K562 (cell line): Measurements from ENCODE around the gene PIGL. TPM values are rescaled to one million over a fixed set of nuclear protein-coding genes. Genes with fewer than 3 reads are reported as not detected.

ENCODE experiments used
- CHD7 ChIP-seq: fragments of 200-600 bp; sonication (generic); IDR thresholded peaks from one replicate; pipeline ENCODE4 v1.6.1; 2012; ENCODE audit warnings: mild to moderate bottlenecking, low read depth, low read length, inconsistent platforms
- TFAP4 ChIP-seq: sonication (generic); formaldehyde crosslinking; IDR thresholded peaks from 2 replicates; pipeline ENCODE4 v1.8.0; 2022; ENCODE audit warnings: missing genetic modification reagents, mild to moderate bottlenecking, moderate library complexity, borderline replicate concordance
- polyA plus RNA-seq, 8 experiments: library from polyadenylated mRNA; depleted of rRNA in 4 of 8; stranded (reverse) in 5 of 8; unstranded in 3 of 8; fragments of >200 nt; fragmentation: Nextera tagmentation in 2 of 8; fragmentation: Illumina TruSeq in 1 of 8; extraction: Ambion mirVana in 2 of 8; extraction: Trizol in 1 of 8; gene quantifications; 2 replicates each; pipeline versions ENCODE4 v1.2.1 to v1.2.3, GENCODE V29; 2011 to 2014; ENCODE audit warnings: inconsistent platforms in 1 of 8, missing spikeins in 1 of 8
- total RNA-seq, 7 experiments: library from RNA; depleted of rRNA in 6 of 7; stranded (reverse); fragments of >200 nt in 6 of 7; fragmentation: Illumina TruSeq in 2 of 7; extraction: Trizol in 2 of 7; gene quantifications; 2 replicates each; pipeline versions ENCODE4 v1.2.1 to v1.2.3, GENCODE V29; 2011 to 2021; ENCODE audit warnings: low replicate concordance in 1 of 7

The PIGL gene
- total and polyA plus RNA-seq, 9 of the 15 experiments (the other 6 are each of a cell fraction or from before 2014, with no cell fraction given): 19.9 to 55.3 (median 29.6) TPM

DNA sequence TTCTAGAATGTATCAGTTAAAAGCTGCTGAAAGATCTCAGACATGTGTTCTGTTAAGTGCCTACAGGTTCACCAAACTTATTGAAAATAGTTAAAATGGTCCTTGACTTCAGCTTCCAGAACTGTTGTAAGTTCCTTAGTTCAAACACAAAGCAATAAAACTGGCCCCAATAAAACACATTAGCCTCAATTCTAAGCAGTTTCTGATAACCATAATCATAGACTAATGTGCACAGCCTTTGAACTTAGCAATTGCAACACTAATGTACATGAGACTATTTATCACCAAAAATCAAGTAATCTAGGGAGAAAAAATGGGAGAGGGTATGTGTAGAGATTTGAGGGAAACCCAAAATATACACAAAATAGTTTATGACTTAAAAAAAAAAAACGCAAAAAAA lies 15.4 kb downstream of the PIGL start (continued):
- TF ChIP-seq CHD7: no peak
- TF ChIP-seq TFAP4: no peak
